HEK293 (cell line): ENCODE measurements around the gene UBTD1.
A peak's percentile ranks its signal among the peaks of the same experiment; 100 is the strongest.

Source experiments
- CTCF ChIA-PET: fragments of 350-600 bp; formaldehyde crosslinking; extraction: SDS; loops from one replicate; lab custom pipeline; 2021; ENCODE audit warnings: antibody characterized with exemption; lab: Yijun Ruan, JAX
- POLR2A ChIA-PET: fragments of 300-600 bp; formaldehyde crosslinking; extraction: SDS; loops from one replicate; lab custom pipeline; 2020; ENCODE audit warnings: antibody characterized with exemption, inconsistent platforms; lab: Yijun Ruan, JAX
- H3K27ac ChIP-seq: fragments of 200-500 bp; sonication (Bioruptor generic); 2 replicates; pipeline ENCODE4 v1.5.1; 2014; ENCODE audit warnings: low read depth, low read length, control low read depth, inconsistent platforms; ENCODE audit errors: extremely low read depth
- H3K36me3 ChIP-seq, 2 experiments: fragments of 200-500 bp in 1 of 2; sonication (Bioruptor generic) in 1 of 2; 1 replicate in 1 of 2; 2 replicates in 1 of 2; pipeline ENCODE4 v1.5.1; 2014 to 2017; ENCODE audit warnings: inconsistent platforms in 2 of 2, low read length in 2 of 2; ENCODE audit not compliant: control insufficient read depth in 2 of 2, insufficient read depth in 1 of 2
- H3K4me1 ChIP-seq: fragments of 200-500 bp; sonication (Bioruptor generic); 2 replicates; pipeline ENCODE4 v1.5.1; 2014; ENCODE audit warnings: mild to moderate bottlenecking, low read length, inconsistent platforms; ENCODE audit not compliant: control insufficient read depth, insufficient read depth
- H3K4me3 ChIP-seq: 2 replicates; pipeline ENCODE4 v1.5.1; 2011; ENCODE audit warnings: low read depth, mild to moderate bottlenecking, control low read depth, low read length, moderate library complexity
- H3K9me3 ChIP-seq: fragments of 200-500 bp; sonication (Bioruptor generic); 2 replicates; pipeline ENCODE4 v1.5.1; 2014; ENCODE audit warnings: low read depth, low read length, inconsistent platforms; ENCODE audit not compliant: control insufficient read depth, insufficient read depth
- FEZF1 ChIP-seq: fragments of 450-650 bp; formaldehyde crosslinking; IDR thresholded peaks from 2 replicates; pipeline ENCODE4 v1.5.1; 2016; ENCODE audit warnings: missing biosample characterization, missing genetic modification characterization
- KLF7 ChIP-seq: fragments of 450-650 bp; formaldehyde crosslinking; IDR thresholded peaks from 2 replicates; pipeline ENCODE4 v1.5.1; 2016; ENCODE audit warnings: missing biosample characterization, missing genetic modification characterization, borderline replicate concordance
- PRDM1 ChIP-seq: fragments of 450-650 bp; formaldehyde crosslinking; IDR thresholded peaks from 2 replicates; pipeline ENCODE4; 2016; ENCODE audit warnings: missing biosample characterization, missing genetic modification characterization
- SCRT1 ChIP-seq: fragments of 450-650 bp; formaldehyde crosslinking; IDR thresholded peaks from 2 replicates; pipeline ENCODE4 v1.5.1; 2016; ENCODE audit warnings: missing biosample characterization, missing genetic modification characterization, borderline replicate concordance
- ZBTB20 ChIP-seq: fragments of 450-650 bp; formaldehyde crosslinking; IDR thresholded peaks from 2 replicates; pipeline ENCODE4 v1.5.1; 2016; ENCODE audit warnings: missing biosample characterization, missing genetic modification characterization
- ZFP41 ChIP-seq: fragments of 450-650 bp; formaldehyde crosslinking; IDR thresholded peaks from 2 replicates; pipeline ENCODE4 v1.5.1; 2016; ENCODE audit warnings: missing biosample characterization, missing genetic modification characterization, borderline replicate concordance
- ZNF112 ChIP-seq: fragments of 450-650 bp; formaldehyde crosslinking; IDR thresholded peaks from 2 replicates; pipeline ENCODE4 v1.5.0; 2017; ENCODE audit warnings: missing biosample characterization, missing genetic modification characterization
- ZNF121 ChIP-seq: fragments of 450-650 bp; formaldehyde crosslinking; IDR thresholded peaks from 2 replicates; pipeline ENCODE4 v1.5.1; 2016; ENCODE audit warnings: missing biosample characterization, missing genetic modification characterization
- ZNF157 ChIP-seq: fragments of 450-650 bp; formaldehyde crosslinking; IDR thresholded peaks from 2 replicates; pipeline ENCODE4 v1.5.1; 2016; ENCODE audit warnings: missing biosample characterization, missing genetic modification characterization
- ZNF248 ChIP-seq: fragments of 450-650 bp; formaldehyde crosslinking; IDR thresholded peaks from 2 replicates; pipeline ENCODE4 v1.5.1; 2017; ENCODE audit warnings: missing biosample characterization, missing genetic modification characterization
- ZNF266 ChIP-seq: fragments of 450-650 bp; formaldehyde crosslinking; IDR thresholded peaks from 2 replicates; pipeline ENCODE4 v1.5.1; 2016; ENCODE audit warnings: missing biosample characterization, missing genetic modification characterization, low read depth
- ZNF37A ChIP-seq: fragments of 450-650 bp; IDR thresholded peaks from 2 replicates; pipeline ENCODE4 v1.5.1; 2018; ENCODE audit warnings: missing biosample characterization, missing genetic modification characterization
- ZNF423 ChIP-seq: fragments of 450-650 bp; formaldehyde crosslinking; IDR thresholded peaks from 2 replicates; pipeline ENCODE4 v1.5.1; 2016; ENCODE audit warnings: missing biosample characterization, missing genetic modification characterization
- ZNF530 ChIP-seq: fragments of 450-650 bp; formaldehyde crosslinking; IDR thresholded peaks from 2 replicates; pipeline ENCODE4 v1.5.1; 2016; ENCODE audit warnings: low read depth, missing biosample characterization, missing genetic modification characterization
- ZNF548 ChIP-seq: fragments of 450-650 bp; formaldehyde crosslinking; IDR thresholded peaks from 2 replicates; pipeline ENCODE4 v1.5.1; 2016; ENCODE audit warnings: missing biosample characterization, missing genetic modification characterization
- ZNF571 ChIP-seq: fragments of 450-650 bp; formaldehyde crosslinking; IDR thresholded peaks from 2 replicates; pipeline ENCODE4 v1.5.0; 2017; ENCODE audit warnings: missing biosample characterization, missing genetic modification characterization
- ZNF600 ChIP-seq: fragments of 450-650 bp; formaldehyde crosslinking; IDR thresholded peaks from 2 replicates; pipeline ENCODE4 v1.5.1; 2016; ENCODE audit warnings: missing biosample characterization, missing genetic modification characterization
- ZNF610 ChIP-seq: fragments of 450-650 bp; formaldehyde crosslinking; IDR thresholded peaks from 2 replicates; pipeline ENCODE4 v1.5.1; 2016; ENCODE audit warnings: missing biosample characterization, missing genetic modification characterization, borderline replicate concordance
- ZNF629 ChIP-seq: fragments of 450-650 bp; formaldehyde crosslinking; IDR thresholded peaks from 2 replicates; pipeline ENCODE4 v1.5.1; 2017; ENCODE audit warnings: missing biosample characterization, missing genetic modification characterization
- ZNF654 ChIP-seq: fragments of 450-650 bp; formaldehyde crosslinking; IDR thresholded peaks from 2 replicates; pipeline ENCODE4 v1.5.1; 2016; ENCODE audit warnings: low read depth, missing biosample characterization, missing genetic modification characterization
- TF ChIP-seq, protein P1 (sequence below): fragments of 450-650 bp; formaldehyde crosslinking; IDR thresholded peaks from 2 replicates; pipeline ENCODE4 v1.5.1; 2017; ENCODE audit warnings: missing biosample characterization, missing genetic modification characterization
- TF ChIP-seq, protein P2 (sequence below): IDR thresholded peaks from 2 replicates; pipeline ENCODE4 v1.6.1; 2011; ENCODE audit warnings: mild to moderate bottlenecking, low read depth, low read length, borderline replicate concordance
- TF ChIP-seq, protein P3 (sequence below): fragments of 450-650 bp; formaldehyde crosslinking; IDR thresholded peaks from 2 replicates; pipeline ENCODE4 v1.5.1; 2016; ENCODE audit warnings: missing biosample characterization, missing genetic modification characterization
- TF ChIP-seq, protein P4 (sequence below): fragments of 450-650 bp; formaldehyde crosslinking; IDR thresholded peaks from 2 replicates; pipeline ENCODE4 v1.5.1; 2016; ENCODE audit warnings: missing biosample characterization, missing genetic modification characterization
- TF ChIP-seq, protein P5 (sequence below): fragments of 450-650 bp; formaldehyde crosslinking; IDR thresholded peaks from 2 replicates; pipeline ENCODE4 v1.5.1; 2016; ENCODE audit warnings: missing biosample characterization, missing genetic modification characterization

UBTD1 gene

DNA sequence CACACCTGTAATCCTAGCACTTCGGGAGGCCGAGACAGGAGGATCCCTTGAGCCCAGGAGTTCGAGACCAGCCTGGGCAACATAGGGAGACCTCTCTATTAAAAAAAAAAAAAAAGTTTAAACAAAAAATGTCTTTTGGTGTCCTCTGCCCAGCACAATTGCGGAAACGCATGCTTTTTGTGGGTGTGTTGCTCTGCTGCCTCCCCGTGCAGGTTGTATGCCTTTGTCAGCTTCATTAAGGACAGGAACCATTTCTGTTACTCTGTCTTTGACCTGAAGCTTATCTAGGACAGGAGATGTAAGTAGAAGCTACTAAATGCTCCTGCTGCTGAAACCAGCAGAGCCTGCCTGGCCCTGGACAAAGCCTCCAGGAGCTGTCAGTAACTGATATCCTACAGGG lies 52.5 kb downstream of the UBTD1 start:
- Histone ChIP-seq H3K4me3 (no peak overlapping the region), H3K4me1 (peaks cover 6% of the 10 kb centered on the region; the same call in 1 of the 2 replicates), H3K27ac (no peak overlapping the region), H3K9me3 (no peaks in the 10 kb centered on the region), H3K36me3 (no peaks in the 10 kb centered on the region)
- TF ChIP-seq ZFP41 (tag by site-specific recombination) = no peak
- TF ChIP-seq, protein P1, sequence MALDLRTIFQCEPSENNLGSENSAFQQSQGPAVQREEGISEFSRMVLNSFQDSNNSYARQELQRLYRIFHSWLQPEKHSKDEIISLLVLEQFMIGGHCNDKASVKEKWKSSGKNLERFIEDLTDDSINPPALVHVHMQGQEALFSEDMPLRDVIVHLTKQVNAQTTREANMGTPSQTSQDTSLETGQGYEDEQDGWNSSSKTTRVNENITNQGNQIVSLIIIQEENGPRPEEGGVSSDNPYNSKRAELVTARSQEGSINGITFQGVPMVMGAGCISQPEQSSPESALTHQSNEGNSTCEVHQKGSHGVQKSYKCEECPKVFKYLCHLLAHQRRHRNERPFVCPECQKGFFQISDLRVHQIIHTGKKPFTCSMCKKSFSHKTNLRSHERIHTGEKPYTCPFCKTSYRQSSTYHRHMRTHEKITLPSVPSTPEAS (tag by site-specific recombination) = no peak
- TF ChIP-seq ZNF610 = no peak
- TF ChIP-seq, protein P2, sequence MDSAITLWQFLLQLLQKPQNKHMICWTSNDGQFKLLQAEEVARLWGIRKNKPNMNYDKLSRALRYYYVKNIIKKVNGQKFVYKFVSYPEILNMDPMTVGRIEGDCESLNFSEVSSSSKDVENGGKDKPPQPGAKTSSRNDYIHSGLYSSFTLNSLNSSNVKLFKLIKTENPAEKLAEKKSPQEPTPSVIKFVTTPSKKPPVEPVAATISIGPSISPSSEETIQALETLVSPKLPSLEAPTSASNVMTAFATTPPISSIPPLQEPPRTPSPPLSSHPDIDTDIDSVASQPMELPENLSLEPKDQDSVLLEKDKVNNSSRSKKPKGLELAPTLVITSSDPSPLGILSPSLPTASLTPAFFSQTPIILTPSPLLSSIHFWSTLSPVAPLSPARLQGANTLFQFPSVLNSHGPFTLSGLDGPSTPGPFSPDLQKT = no peak
- no peak for TF ChIP-seq ZNF121
- no peak for TF ChIP-seq ZNF157 (tag by site-specific recombination)
- no peak for TF ChIP-seq FEZF1
- TF ChIP-seq ZNF629 = no peak
- ChIA-PET CTCF (interaction anchor here (1.0 to 8.7 kb wide), 7 partner anchors 12 to 116 kb away, joined by 3 to 81 read pairs (median 4); no protein-coding TSS in a partner anchor), POLR2A (interaction anchor here (0.7 kb wide), 1 partner anchor 136 kb away, joined by 3 read pairs; no protein-coding TSS in a partner anchor)

DNA sequence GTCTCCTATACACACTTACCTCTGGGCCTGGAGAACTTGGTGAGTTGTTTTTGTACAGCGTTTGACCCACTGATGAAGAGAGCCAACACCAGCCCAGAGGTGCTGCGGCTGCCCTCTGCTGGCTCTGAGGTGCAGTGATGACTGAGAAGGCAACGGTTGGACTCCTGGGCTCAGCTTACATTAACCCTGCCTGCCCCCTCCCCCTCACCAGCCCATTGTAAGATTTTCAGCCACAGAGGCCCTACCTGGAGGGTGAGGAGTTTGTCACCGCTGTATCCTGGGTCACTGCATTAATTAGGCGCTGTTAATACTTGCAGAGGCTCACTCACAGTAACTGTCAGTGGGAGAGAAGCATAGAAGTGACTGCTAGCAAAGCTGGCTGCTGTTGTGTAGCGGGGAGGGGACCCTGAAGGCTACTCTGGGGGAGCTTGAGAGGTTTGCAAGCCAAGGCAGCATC lies 54.9 kb downstream of the UBTD1 start:
- no peak overlapping the region for H3K4me3 ChIP-seq
- H3K36me3 ChIP-seq = no peaks in the 10 kb centered on the region
- peaks cover 6% of the 10 kb centered on the region; the same call in 1 of the 2 replicates for H3K4me1 ChIP-seq
- ChIA-PET POLR2A (interaction anchor here (0.7 to 1.3 kb wide), 2 partner anchors 56 to 100 kb away, joined by 3 read pairs; no protein-coding TSS in a partner anchor), CTCF (interaction anchor here (0.6 to 8.7 kb wide), 29 partner anchors 8 to 147 kb away, joined by 3 to 81 read pairs (median 4); partner anchors contain the start of genes ANKRD2, C10orf62 and UBTD1)
- H3K27ac ChIP-seq = no peak overlapping the region
- no peaks in the 10 kb centered on the region for H3K9me3 ChIP-seq
- TF ChIP-seq KLF7 (tag by site-specific recombination) (no peak), ZNF548 (no peak), ZNF37A (no peak), ZNF112 (tag by site-specific recombination) (no peak), ZNF248 (tag by site-specific recombination) (no peak), ZNF654 (tag by site-specific recombination) (peak; percentile 73), ZNF600 (tag by site-specific recombination) (0 out of 2 replicates have a peak, but pooled peaks have one; percentile 19), ZNF571 (tag by site-specific recombination) (no peak), SCRT1 (tag by site-specific recombination) (no peak), ZNF530 (tag by site-specific recombination) (no peak), ZBTB20 (tag by site-specific recombination) (no peak), PRDM1 (tag by site-specific recombination) (no peak), ZNF423 (tag by site-specific recombination) (no peak), ZNF266 (no peak)
- TF ChIP-seq, protein P3, sequence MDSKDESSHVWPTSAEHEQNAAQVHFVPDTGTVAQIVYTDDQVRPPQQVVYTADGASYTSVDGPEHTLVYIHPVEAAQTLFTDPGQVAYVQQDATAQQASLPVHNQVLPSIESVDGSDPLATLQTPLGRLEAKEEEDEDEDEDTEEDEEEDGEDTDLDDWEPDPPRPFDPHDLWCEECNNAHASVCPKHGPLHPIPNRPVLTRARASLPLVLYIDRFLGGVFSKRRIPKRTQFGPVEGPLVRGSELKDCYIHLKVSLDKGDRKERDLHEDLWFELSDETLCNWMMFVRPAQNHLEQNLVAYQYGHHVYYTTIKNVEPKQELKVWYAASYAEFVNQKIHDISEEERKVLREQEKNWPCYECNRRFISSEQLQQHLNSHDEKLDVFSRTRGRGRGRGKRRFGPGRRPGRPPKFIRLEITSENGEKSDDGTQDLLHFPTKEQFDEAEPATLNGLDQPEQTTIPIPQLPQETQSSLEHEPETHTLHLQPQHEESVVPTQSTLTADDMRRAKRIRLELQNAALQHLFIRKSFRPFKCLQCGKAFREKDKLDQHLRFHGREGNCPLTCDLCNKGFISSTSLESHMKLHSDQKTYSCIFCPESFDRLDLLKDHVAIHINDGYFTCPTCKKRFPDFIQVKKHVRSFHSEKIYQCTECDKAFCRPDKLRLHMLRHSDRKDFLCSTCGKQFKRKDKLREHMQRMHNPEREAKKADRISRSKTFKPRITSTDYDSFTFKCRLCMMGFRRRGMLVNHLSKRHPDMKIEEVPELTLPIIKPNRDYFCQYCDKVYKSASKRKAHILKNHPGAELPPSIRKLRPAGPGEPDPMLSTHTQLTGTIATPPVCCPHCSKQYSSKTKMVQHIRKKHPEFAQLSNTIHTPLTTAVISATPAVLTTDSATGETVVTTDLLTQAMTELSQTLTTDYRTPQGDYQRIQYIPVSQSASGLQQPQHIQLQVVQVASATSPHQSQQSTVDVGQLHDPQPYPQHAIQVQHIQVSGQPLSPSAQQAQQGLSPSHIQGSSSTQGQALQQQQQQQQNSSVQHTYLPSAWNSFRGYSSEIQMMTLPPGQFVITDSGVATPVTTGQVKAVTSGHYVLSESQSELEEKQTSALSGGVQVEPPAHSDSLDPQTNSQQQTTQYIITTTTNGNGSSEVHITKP = no peak
- TF ChIP-seq, protein P2 = no peak
- TF ChIP-seq, protein P4, sequence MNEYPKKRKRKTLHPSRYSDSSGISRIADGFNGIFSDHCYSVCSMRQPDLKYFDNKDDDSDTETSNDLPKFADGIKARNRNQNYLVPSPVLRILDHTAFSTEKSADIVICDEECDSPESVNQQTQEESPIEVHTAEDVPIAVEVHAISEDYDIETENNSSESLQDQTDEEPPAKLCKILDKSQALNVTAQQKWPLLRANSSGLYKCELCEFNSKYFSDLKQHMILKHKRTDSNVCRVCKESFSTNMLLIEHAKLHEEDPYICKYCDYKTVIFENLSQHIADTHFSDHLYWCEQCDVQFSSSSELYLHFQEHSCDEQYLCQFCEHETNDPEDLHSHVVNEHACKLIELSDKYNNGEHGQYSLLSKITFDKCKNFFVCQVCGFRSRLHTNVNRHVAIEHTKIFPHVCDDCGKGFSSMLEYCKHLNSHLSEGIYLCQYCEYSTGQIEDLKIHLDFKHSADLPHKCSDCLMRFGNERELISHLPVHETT (tag by site-specific recombination) = no peak
- TF ChIP-seq, protein P5, sequence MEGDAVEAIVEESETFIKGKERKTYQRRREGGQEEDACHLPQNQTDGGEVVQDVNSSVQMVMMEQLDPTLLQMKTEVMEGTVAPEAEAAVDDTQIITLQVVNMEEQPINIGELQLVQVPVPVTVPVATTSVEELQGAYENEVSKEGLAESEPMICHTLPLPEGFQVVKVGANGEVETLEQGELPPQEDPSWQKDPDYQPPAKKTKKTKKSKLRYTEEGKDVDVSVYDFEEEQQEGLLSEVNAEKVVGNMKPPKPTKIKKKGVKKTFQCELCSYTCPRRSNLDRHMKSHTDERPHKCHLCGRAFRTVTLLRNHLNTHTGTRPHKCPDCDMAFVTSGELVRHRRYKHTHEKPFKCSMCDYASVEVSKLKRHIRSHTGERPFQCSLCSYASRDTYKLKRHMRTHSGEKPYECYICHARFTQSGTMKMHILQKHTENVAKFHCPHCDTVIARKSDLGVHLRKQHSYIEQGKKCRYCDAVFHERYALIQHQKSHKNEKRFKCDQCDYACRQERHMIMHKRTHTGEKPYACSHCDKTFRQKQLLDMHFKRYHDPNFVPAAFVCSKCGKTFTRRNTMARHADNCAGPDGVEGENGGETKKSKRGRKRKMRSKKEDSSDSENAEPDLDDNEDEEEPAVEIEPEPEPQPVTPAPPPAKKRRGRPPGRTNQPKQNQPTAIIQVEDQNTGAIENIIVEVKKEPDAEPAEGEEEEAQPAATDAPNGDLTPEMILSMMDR (tag by site-specific recombination) = peak; percentile 83
